CD4-positive, alpha-beta T cell treated with Interleukin-4 for 4 hours (primary cell): ENCODE results near the gene ATP11A.
"Not testable (repeated sequence)": the region's sequence is repeated elsewhere in the genome, so short reads cannot be mapped to it uniquely, and the experiment has no call there.

ENCODE experiments used
- DNase-seq: peaks from one replicate; pipeline ENCODE4 v3.0.0-alpha.2; 2020

ATP11A gene

DNA sequence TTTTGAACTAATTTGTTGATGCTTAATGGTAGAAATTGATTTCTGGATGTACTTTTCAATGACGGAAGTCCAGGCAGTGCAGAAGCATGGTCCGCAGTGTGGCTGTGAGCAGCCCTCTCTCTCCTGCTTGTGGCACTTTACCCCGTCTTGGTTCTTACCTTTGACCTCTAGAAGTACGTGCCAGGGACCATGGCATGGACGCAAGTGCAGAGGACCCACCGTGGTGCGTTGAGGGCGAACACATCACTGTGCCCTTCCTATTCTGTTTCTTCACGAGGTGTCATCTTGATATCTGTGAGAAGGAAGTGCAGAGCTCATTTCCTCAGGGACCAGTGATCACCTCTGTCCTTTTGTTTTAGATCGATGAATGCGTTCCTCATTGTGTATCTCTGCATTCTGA lies 135.2 kb downstream of the ATP11A start:
- no peak for DNase-seq

DNA sequence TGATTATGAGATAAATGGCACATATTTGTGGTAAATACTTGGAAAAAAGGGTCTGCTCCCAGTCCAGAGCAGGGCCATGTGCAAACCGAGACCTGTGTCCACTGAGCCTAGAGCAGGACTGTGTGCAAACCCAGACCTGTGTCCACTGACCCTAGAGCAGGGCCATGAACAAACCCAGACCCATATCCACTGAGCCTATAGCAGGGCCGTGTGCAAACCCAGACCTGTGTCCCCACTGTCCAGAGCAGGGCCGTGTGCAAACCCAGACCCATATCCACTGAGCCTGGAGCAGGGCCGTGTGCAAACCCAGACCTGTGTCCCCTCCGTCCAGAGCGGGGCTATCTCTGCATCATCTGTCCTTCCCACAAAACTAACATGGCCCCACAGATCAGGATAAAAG lies 136.0 kb downstream of the ATP11A start:
- no peak for DNase-seq

GRCh38 chr13:112826565-112826964 lies 136.7 kb downstream of the ATP11A start:
- DNase-seq, result no peak

DNA sequence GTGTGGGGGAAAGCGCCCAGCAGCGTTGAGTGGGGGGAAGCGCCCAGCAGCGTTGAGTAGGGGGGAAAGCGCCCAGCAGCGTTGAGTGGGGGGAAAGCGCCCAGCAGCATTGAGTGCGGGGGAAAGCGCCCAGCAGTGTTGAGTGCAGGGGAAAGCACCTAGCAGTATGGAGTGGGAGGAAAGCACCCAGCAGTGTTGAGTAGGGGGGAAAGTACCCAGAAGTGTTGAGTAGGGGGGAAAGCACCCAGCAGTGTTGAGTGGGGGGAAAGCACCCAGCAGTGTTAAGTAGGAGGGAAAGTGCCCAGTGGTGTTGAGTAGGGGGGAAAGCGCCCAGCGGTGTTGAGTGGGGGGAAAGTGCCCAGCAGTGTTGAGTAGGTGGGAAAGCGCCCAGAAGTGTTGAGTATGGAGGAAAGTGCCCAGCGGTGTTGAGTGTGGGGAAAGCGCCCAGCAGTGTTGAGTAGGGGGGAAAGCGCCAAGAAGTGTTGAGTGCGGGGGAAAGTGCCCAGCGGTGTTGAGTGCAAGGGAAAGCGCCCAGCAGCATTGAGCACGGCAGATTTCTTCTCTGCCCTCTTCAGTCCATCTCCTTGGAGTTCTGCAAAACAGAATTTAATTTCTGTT lies 138.4 kb downstream of the ATP11A start:
- no peak for DNase-seq

DNA sequence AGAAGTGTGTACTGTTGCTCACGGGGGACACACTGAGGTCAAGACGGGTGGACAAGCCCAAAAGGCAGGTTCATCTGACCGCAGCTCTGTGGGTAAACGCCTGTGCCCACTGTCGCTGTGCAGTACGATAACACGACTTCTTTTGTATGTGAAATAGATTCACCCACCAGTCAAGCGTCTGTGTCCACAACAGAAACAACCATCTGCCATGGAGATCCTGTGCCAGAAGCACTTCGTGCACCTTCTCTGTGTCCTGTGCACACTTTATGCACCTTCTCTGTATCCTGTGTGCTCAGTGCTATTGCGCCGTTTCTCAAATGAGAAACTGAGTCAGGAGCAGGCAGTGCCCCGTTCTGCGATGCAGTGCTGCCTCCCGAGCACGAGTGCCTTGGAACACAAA lies 138.9 kb downstream of the ATP11A start:
- DNase-seq, result no peak

DNA sequence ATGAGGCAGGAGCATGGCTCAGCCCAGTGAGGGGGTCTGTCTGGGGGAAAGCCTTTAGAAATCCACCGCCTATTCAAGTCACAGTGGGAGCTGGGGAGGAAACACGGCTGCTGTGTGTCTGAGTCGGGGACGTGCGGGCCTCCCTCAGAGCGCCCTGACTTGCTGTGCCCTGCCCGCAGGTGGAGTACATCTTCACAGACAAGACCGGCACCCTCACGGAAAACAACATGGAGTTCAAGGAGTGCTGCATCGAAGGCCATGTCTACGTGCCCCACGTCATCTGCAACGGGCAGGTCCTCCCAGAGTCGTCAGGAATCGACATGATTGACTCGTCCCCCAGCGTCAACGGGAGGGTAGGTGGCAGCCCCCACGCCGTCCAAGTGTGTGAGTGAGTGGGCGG lies 141.4 kb downstream of the ATP11A start:
- no peak for DNase-seq

DNA sequence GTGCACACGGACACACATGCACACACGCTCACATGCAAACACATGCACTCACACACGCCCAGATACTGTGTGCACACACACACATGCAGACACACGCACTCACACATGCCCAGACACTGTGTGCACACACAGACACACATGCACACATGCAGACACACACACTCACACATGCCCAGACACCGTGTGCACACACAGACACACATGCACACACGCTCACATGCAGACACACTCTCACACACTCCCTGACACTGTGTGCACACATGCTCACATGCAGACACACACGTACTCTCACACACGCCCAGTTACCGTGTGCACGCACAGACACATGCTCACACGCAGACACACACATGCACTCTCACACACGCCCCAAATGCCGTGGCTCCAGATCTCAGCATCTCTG lies 142.0 kb downstream of the ATP11A start:
- no peak for DNase-seq

- no peak for DNase-seq
Measured at GRCh38 chr13:112832811-112833210, 143.0 kb downstream of the ATP11A start.

DNA sequence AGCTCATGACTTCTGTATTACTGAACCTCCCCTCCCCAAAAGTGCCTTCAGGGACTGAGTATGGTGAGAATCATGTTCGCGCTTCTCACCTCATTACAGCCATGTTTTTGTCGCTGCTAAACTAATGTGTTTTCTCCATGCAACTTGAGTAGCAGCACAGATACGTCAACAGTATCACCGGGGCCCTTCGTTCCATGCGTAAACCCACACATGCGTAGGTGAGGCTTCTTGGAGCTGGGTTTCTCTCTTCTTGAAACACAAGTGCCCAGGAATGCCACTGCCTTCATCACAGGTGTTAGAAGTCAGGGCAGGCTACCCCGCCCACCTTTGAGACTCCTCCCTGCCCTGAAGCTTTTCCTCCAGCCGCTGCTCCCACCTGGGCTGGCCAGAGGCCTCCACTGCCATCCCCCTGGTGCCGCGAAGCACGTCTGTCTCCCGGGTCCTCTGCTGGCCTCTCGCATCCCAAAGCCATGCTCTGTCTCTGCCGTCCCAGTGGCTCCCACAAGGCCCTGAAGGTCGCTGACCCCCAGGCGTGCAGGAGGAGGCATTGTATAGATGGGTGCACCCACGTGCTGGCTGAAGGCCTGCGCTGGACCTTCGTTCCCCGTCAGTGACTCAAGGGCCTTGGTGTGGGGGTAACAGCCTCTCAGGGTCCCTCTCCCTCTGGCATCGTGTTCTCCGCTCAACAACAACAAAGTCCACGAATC lies 143.9 kb downstream of the ATP11A start:
- DNase-seq, result no peak

DNA sequence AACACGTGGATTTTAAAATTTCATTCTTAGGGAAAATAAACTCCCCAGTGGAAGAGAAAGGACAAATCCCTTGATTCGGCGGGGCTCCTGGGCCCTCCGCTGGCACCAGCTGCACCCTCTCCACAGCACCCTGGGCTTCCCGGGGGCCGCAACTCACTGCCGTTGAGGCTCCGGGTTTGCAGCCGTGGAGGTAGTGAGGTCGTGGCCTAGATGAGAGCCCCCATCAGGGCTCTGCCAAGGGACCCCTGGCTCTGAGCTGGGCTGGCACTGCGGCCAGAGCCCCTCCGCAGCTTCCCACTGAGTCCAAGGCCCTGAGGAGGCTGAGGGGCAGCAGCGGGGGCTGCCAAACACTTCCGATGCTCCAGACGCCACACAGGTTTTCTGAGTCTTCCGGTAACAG lies 145.5 kb downstream of the ATP11A start:
- no peak for DNase-seq

DNA sequence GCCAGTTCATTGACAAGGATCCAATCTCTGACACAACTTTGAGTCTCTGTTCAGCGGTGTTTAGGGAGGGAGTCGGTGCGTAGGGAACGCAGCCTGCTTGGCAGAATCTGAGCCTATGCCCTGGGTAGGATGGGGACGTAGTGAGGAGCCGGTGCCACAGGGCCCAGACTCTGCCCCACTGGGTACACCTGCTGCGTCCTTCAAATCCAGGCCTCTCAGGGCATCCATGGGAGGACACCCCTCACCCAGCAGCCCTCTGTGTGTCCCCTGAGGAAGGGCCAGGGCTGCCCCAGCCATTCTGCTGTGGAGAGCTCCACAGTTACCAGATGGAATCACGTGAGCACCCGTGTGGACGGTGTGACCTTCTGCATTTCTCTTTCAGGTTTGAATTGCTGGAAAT lies 146.0 kb downstream of the ATP11A start:
- no peak for DNase-seq

- DNase-seq, result no peak
Measured at GRCh38 chr13:112836940-112837339, 147.1 kb downstream of the ATP11A start.

DNA sequence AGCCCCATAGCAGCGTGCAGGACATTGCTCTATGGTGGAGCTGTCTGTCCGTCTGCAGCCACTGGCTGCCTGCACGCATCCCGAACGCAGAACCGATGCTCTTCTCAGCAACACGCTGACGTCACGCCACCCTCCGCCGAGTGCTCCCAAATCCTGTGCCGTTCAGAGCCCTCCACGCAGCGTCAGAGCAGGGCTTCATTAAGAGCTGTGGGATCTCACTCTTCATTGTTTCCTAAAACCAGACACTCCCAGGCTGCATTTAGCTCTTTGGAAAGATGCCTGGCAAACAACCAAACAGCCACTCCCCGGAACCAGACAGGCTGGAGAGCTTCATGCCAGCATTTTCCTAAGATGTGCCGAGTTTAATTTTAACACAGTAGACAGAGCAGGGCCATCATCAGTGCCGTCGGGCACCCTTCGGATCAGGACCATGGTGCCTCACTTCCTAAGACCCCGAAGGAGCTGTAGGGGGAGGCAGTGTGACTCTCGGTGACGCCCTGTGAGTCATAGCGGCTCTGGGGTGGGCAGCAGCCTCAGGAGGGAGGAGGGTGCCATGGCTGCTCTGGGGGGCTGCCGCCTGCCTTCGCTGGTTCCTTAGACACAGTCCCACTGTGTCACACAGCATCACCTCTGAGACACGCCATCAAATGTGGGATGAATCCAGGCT lies 147.7 kb downstream of the ATP11A start:
- DNase-seq, result no peak

DNA sequence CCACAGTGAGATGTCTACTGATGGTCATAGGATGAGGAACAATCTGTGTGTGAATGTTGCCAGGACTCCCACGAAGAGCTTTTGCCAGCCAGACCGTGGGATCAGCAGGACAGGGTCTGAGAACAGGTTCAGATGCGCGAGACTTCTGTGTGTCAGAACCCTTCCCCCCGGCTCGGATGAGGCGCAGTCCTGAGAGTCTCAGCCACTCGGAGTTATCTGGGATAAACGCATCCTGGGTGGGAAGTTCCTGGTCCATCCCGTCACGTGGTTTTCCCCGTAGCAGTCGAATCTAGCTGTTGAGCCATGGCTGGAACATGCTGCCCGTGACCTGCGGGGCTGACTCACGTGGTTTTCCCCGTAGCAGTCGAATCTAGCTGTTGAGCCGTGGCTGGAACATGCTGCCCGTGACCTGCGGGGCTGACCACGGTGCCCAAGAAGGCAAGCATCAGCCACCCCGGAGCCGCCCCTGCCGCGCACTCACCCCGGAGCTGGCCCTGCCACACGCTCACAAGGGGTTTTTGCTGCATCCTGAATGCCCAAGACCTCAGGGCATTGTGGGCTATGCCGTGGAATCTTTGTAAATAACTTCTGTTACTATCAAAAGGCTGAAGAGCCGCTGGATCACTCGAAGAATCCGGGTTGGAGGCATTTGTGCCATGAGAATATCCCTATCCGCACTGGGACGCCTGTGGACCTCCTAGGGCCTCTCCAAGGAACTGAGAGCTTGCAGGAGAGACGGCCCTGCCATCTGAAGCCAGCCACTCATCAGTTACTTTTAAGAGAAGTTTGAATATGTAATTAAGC lies 148.4 kb downstream of the ATP11A start:
- DNase-seq, result no peak

- no peak for DNase-seq
Measured at GRCh38 chr13:112838842-112839117, 148.9 kb downstream of the ATP11A start.

- DNase-seq, result no peak
Measured at GRCh38 chr13:112839356-112840105, 149.7 kb downstream of the ATP11A start.

DNA sequence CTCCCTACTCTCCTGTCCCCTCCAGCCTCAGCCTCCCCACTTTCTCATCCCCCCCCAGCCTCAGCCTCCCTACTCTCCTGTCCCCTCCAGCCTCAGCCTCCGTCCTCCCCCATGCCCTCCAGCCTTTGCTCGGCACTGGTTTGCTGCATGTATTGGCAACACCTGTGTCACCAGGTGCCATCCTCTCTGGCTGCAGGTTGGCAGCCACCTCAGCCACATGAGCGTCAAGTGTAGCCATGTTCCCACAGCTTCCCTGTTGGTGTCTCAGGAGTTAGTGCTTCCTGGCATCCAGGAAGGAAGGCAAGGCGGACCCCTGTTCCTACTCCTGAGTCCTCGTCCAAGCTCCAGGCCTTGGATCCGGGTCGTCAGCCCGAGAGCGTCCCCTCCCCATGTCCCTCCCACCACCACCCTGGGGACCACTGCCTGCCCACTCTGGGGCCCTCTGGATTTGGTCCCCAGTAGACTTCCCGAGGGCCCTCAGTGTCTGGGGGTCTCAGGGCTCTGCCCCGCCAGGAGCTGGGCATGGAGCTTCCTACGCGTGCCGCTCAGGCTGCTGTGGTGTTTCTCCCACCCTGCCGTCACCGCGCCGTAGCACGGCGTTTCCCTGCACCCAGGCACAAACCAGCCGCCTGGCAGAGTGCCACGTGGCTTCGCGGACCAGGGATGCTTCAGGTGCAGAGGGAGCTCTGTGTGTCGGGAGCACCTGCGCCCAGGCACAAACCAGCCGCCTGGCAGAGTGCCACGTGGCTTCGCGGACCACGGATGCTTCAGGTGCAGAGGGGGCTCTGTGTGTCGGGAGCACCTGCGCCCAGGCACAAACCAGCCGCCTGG lies 150.8 kb downstream of the ATP11A start:
- no peak for DNase-seq

GRCh38 chr13:112841303-112842015 lies 151.6 kb downstream of the ATP11A start:
- DNase-seq, result not testable (repeated sequence)

- no peak for DNase-seq
Measured at GRCh38 chr13:112842343-112842856, 152.6 kb downstream of the ATP11A start.

GRCh38 chr13:112842931-112843391 lies 153.1 kb downstream of the ATP11A start:
- no peak for DNase-seq
